ENCODE results near the gene CDK7.

DNA sequence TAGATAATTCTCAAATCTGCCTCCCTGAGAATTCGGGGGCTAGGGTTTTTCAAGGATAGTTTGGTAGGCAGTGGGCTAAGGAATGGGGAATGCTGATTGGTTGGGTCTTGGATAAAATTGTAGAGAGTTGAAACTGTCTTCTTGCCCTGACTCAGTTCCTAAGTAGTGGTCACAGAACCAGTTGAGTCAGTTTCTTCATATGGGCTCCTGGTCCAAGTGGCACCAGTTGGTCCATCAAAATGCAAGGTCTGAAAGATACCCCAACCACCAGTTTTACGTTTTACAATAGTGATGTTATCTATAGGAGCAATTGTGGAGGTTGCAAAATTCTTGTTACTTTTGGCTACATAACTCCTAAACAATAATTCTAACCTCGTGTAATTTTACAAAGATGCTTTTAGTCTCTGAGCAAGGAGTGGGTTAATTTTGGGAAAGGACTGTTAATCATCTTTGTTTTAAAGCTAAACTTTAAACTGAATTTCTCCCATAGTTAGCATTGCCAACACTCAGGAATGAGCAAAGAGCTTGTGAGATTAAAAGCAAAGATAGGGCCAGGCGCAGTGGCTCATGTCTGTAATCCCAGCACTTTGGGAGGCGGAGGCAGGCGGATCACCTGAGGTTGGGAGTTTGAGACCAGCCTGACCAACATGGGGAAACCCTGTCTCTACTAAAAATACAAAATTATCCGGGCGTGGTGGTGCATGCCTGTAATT is 7.7 kb downstream of the CDK7 start:
- TF ChIP-seq CTCF (IDR thresholded peaks at IDR 0.05) (no peak), POLR2A (IDR thresholded peaks at IDR 0.05) (no peak)

Data from adrenal gland (tissue), 5 donors.